NB4 (cell line): ENCODE measurements around the gene UBQLN2.
"Not testable (repeated sequence)": the region's sequence is repeated elsewhere in the genome, so short reads cannot be mapped to it uniquely, and the experiment has no call there.

Source experiments
- DNase-seq: peaks from one replicate; pipeline ENCODE4 v3.0.0; 2010; ENCODE audit warnings: low read depth
- H3K4me3 ChIP-seq: one replicate; pipeline ENCODE4 v1.5.1; 2011; ENCODE audit warnings: mild to moderate bottlenecking, low read depth, low read length, moderate library complexity
- CTCF ChIP-seq: IDR thresholded peaks from one replicate; pipeline ENCODE4 v1.5.1; 2012; ENCODE audit warnings: low read depth, low read length
- MYC ChIP-seq: IDR thresholded peaks from 2 replicates; pipeline ENCODE4 v1.6.1; 2011; ENCODE audit warnings: low read depth, low read length
- POLR2A ChIP-seq: IDR thresholded peaks from 2 replicates; pipeline ENCODE4 v1.6.1; 2011; ENCODE audit warnings: mild to moderate bottlenecking; ENCODE audit not compliant: insufficient read length; ENCODE audit errors: extremely low read depth
- TF ChIP-seq, protein P1 (sequence below): IDR thresholded peaks from 2 replicates; pipeline ENCODE4 v1.6.1; 2011; ENCODE audit warnings: low read depth, low read length

UBQLN2 gene

DNA sequence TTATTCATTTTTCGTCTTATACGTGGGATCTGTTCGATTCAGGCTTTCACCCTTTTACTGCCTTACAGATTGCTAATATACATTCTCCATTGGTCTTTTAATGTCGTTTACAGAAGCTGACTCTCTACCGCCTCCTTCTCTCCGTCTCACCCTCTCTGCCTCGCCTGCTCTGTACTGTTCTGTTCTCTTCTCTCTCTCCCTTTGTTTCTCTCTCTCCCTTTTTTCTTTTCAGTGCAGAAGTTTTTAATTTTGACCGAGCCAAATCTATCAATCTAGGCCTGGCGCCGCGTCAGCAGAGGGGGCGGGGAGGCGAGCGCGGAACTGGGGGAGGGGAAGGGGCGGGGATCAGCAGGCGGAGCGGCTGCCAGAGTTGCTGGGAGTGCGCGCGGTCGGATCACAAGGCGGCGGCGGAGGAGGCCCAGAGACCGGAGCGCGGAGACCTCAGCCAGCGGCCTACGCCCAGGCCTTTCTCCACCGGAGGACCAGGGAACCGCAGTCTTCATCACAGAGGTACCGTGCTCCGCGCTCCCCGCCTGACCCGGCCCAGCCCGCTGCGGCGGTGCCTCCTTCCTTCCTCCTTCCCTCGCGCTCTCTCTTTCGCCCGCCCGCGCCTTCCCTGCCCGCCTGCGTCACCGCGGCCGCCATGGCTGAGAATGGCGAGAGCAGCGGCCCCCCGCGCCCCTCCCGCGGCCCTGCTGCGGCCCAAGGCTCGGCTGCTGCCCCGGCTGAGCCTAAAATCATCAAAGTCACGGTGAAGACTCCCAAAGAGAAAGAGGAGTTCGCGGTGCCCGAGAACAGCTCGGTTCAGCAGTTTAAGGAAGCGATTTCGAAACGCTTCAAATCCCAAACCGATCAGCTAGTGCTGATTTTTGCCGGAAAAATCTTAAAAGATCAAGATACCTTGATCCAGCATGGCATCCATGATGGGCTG, at the start of gene UBQLN2:
Gene UBQLN2, plus strand, starts transcription at position 397 of the 931 bp plus-strand sequence. Its CDS starts 247 bp downstream, at position 644.
- peak; percentile 57 for TF ChIP-seq POLR2A
- peak; percentile 34; the same call in 1 of the 2 replicates for TF ChIP-seq MYC
- TF ChIP-seq, protein P1, sequence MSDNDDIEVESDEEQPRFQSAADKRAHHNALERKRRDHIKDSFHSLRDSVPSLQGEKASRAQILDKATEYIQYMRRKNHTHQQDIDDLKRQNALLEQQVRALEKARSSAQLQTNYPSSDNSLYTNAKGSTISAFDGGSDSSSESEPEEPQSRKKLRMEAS: 0 out of 2 replicates have a peak, but pooled peaks have one; percentile 10
- TF ChIP-seq CTCF: no peak
- H3K4me3 ChIP-seq: peak within 1 kb of the TSS; percentile 84
- DNase-seq: peak; percentile 85

DNA sequence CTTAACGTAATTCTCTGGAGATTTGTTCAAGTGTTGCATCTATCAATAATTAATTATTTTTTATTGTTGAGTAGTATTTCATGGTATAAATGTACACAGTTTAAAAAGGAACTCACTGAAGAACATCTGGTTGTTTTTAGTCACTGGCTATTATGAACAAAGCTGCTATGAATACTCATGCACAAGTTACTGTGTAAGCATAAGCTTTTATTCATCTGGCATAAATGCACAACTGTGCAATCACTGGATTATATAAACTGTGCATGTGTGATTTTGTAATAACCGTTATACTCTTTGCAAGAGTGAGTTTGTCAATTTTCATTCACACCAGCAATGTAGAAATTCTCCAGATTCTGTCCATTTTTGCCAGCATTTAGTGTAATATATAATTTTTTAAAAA, 43.8 kb upstream of the UBQLN2 start:
- TF ChIP-seq CTCF: no peak
- TF ChIP-seq POLR2A: no peak
- no peak for TF ChIP-seq MYC
- TF ChIP-seq, protein P1: no peak
- no peak for DNase-seq
- H3K4me3 ChIP-seq: no peak overlapping the region

GRCh38 chrX:56529482-56530007, 33.9 kb upstream of the UBQLN2 start:
- H3K4me3 ChIP-seq, DNase-seq: not testable (repeated sequence)

- no peak overlapping the region for H3K4me3 ChIP-seq
- TF ChIP-seq POLR2A: no peak
- TF ChIP-seq, protein P1: no peak
- TF ChIP-seq MYC: no peak
- no peak for TF ChIP-seq CTCF
- no peak for DNase-seq
Observed at GRCh38 chrX:56530011-56530410, 33.4 kb upstream of the UBQLN2 start.

- TF ChIP-seq, protein P1: no peak
- TF ChIP-seq MYC (no peak), CTCF (no peak), POLR2A (no peak)
- no peak for DNase-seq
- H3K4me3 ChIP-seq: no peak overlapping the region
Observed at GRCh38 chrX:56550667-56551066, 12.8 kb upstream of the UBQLN2 start.

GRCh38 chrX:56554870-56555269, 8.6 kb upstream of the UBQLN2 start:
- TF ChIP-seq CTCF (no peak), POLR2A (no peak), MYC (no peak)
- TF ChIP-seq, protein P1: no peak
- no peak overlapping the region for H3K4me3 ChIP-seq
- DNase-seq: no peak
